ENCODE data around the gene OPHN1.
A peak's percentile ranks its signal among the peaks of the same experiment; 100 is the strongest.

OPHN1 gene

GRCh38 chrX:68254738-68255645, 178.3 kb downstream of the OPHN1 start:
- no peak for DNase-seq (ENCODE audit: low read depth in 2 of 3, low spot score in 1 of 3)

- no peak for DNase-seq (ENCODE audit: low read depth in 2 of 3, low spot score in 1 of 3)
Observed at GRCh38 chrX:68252664-68253063, 180.6 kb downstream of the OPHN1 start.

- no peak for DNase-seq (ENCODE audit: low read depth in 2 of 3, low spot score in 1 of 3)
Observed at GRCh38 chrX:68249903-68250302, 183.4 kb downstream of the OPHN1 start.

GRCh38 chrX:68249401-68249831, 183.9 kb downstream of the OPHN1 start:
- DNase-seq (ENCODE audit: low read depth in 2 of 3, low spot score in 1 of 3), result no peak

- DNase-seq (ENCODE audit: low read depth in 2 of 3, low spot score in 1 of 3), result peak in 1 of 3 donors; percentile 4
Observed at GRCh38 chrX:68238568-68238967, 194.7 kb downstream of the OPHN1 start.

- no peak for DNase-seq (ENCODE audit: low read depth in 2 of 3, low spot score in 1 of 3)
Observed at GRCh38 chrX:68234171-68234910, 199.0 kb downstream of the OPHN1 start.

- no peak for DNase-seq (ENCODE audit: low read depth in 2 of 3, low spot score in 1 of 3)
Observed at GRCh38 chrX:68232206-68232605, 201.1 kb downstream of the OPHN1 start.

GRCh38 chrX:68209008-68209407, 224.3 kb downstream of the OPHN1 start:
- DNase-seq (ENCODE audit: low read depth in 2 of 3, low spot score in 1 of 3), result no peak

- DNase-seq (ENCODE audit: low read depth in 2 of 3, low spot score in 1 of 3), result no peak
Observed at GRCh38 chrX:68204521-68205038, 228.7 kb downstream of the OPHN1 start.

- no peak for DNase-seq (ENCODE audit: low read depth in 2 of 3, low spot score in 1 of 3)
Observed at GRCh38 chrX:68203646-68204045, 229.6 kb downstream of the OPHN1 start.

- DNase-seq (ENCODE audit: low read depth in 2 of 3, low spot score in 1 of 3), result no peak
Observed at GRCh38 chrX:68203211-68203610, 230.1 kb downstream of the OPHN1 start.

- DNase-seq (ENCODE audit: low read depth in 2 of 3, low spot score in 1 of 3), result no peak
Observed at GRCh38 chrX:68199062-68199848, 234.0 kb downstream of the OPHN1 start.

GRCh38 chrX:68196939-68197791, 236.1 kb downstream of the OPHN1 start:
- peak in 2 of 3 donors; percentile 0 to 38 for DNase-seq (ENCODE audit: low read depth in 2 of 3, low spot score in 1 of 3)

- DNase-seq (ENCODE audit: low read depth in 2 of 3, low spot score in 1 of 3), result no peak
Observed at GRCh38 chrX:68195561-68195960, 237.7 kb downstream of the OPHN1 start.

- DNase-seq (ENCODE audit: low read depth in 2 of 3, low spot score in 1 of 3), result no peak
Observed at GRCh38 chrX:68193786-68194185, 239.5 kb downstream of the OPHN1 start.

- DNase-seq (ENCODE audit: low read depth in 2 of 3, low spot score in 1 of 3), result no peak
Observed at GRCh38 chrX:68193234-68193633, 240.1 kb downstream of the OPHN1 start.

GRCh38 chrX:68190799-68191198, 242.5 kb downstream of the OPHN1 start:
- DNase-seq (ENCODE audit: low read depth in 2 of 3, low spot score in 1 of 3), result no peak

- DNase-seq (ENCODE audit: low read depth in 2 of 3, low spot score in 1 of 3), result no peak
Observed at GRCh38 chrX:68186552-68187262, 246.6 kb downstream of the OPHN1 start.

- no peak for DNase-seq (ENCODE audit: low read depth in 2 of 3, low spot score in 1 of 3)
Observed at GRCh38 chrX:68185161-68185560, 248.1 kb downstream of the OPHN1 start.
